SU-DHL-6 (cell line): ENCODE measurements around the gene CACNA1B.

Experiments used
- EZH2phosphoT487 ChIP-seq: fragments of 200-600 bp; sonication (generic), shearing (Covaris generic); conservative IDR thresholded peaks from 2 replicates; pipeline ENCODE4 v1.6.1; 2018; ENCODE audit warnings: mild to moderate bottlenecking, antibody characterized with exemption, low read length, moderate library complexity, mixed read lengths
- TF ChIP-seq, protein P1 (sequence below): fragments of 200-600 bp; sonication (generic); IDR thresholded peaks from one replicate; pipeline ENCODE4 v1.5.1; 2017; ENCODE audit warnings: antibody characterized with exemption, mild to moderate bottlenecking, low read length, moderate library complexity; ENCODE audit not compliant: insufficient read depth, poor library complexity, severe bottlenecking

DNA sequence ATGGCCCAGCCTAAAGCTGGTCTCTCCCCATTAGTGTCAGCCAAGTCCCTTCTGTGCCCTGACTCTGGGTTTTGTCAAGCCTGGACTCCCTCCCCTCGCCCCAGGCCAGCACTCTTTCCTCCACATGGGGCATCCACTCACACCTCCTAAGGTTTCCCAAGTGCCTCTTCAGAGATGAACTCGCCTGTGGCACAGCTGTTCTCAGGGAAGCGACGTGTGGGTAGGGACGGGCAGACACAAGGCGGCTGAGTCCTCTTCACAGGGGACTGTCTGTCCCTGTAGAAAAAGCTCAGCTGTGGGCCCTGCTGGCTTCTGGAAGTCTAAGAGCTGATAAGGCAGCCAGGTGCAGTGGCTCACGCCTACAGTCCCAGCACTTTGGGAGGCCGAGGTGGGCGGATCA lies 78.5 kb downstream of the CACNA1B start:
- TF ChIP-seq, protein P1, sequence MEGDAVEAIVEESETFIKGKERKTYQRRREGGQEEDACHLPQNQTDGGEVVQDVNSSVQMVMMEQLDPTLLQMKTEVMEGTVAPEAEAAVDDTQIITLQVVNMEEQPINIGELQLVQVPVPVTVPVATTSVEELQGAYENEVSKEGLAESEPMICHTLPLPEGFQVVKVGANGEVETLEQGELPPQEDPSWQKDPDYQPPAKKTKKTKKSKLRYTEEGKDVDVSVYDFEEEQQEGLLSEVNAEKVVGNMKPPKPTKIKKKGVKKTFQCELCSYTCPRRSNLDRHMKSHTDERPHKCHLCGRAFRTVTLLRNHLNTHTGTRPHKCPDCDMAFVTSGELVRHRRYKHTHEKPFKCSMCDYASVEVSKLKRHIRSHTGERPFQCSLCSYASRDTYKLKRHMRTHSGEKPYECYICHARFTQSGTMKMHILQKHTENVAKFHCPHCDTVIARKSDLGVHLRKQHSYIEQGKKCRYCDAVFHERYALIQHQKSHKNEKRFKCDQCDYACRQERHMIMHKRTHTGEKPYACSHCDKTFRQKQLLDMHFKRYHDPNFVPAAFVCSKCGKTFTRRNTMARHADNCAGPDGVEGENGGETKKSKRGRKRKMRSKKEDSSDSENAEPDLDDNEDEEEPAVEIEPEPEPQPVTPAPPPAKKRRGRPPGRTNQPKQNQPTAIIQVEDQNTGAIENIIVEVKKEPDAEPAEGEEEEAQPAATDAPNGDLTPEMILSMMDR, result no peak
- no peak for TF ChIP-seq EZH2phosphoT487
